DMS53 treated with DMSO at 0.1 percent for 48 hours (cell line): ENCODE results near the gene DIS3L2.
"Not testable (repeated sequence)": the region's sequence is repeated elsewhere in the genome, so short reads cannot be mapped to it uniquely, and the experiment has no call there.

Experiments used
- DNase-seq: peaks from one replicate; lab custom pipeline; 2025; ENCODE audit not compliant: unreplicated experiment; lab: John Stamatoyannopoulos, UW

The DIS3L2 gene

DNA sequence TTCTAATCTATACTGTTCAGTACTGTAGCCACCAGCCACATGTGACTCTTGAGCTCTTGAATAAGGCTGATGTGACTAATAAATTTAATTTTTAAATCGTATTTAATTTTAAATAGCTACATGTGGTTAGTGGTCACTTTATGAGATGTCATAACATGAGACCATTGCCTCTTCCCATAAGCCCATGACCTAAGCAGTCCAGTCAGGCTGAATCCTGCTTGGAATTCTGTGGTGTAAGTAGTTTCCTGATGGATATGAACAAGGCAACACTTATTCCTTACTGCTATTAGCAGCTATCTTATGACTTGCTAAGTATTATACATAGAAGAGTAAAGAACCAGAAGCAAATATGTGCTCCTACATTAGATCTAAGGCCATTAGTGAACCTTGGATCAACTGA is 150.0 kb downstream of the DIS3L2 start:
- no peak for DNase-seq

DNA sequence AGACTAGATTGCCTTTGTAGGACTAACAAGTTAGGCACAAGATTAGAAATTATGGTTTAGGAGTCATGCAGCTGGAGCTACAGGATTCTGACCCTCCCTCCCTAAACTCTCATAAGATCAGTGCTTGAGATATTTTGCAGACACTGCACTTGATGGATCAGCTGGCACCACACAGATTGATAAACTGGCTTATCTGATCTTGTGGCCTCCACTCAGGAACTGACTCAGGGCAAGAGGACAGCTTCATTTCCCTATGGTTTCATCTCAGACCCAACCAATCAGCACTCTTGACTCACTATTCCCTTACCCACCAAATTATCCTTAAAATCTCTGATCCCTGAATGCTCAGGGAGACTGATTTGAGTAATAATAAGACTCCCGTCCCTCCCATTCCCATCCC is 152.3 kb downstream of the DIS3L2 start:
- no peak for DNase-seq

DNA sequence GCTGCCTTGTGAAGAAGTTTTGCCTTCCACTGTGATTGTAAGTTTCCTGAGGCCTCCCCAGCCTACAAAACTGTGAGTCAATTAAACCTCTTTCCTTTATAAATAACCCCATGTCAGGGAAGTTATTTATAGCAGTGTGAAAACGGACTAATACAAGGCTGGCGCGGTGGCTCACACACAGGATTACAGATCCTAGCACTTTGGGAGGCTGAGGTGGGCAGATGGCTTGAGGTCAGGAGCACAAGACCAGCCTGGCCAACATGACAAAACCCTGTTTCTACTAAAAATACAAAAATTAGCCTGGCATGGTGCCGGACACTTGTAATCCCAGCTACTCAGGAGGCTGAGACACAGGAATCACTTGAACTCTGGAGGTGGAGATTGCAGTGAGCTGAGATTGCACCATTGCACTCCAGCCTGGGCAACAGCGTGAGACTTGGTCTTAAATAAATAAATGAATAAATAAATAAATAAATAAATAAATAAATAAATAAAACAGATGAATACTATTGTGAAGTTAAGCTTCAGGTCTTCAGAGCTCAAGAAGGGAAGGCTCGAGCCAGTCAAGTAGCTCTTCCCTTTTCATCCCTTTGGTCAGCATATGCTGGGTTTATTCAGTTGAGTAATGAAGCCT is 154.3 kb downstream of the DIS3L2 start:
- DNase-seq, result not testable (repeated sequence)

DNA sequence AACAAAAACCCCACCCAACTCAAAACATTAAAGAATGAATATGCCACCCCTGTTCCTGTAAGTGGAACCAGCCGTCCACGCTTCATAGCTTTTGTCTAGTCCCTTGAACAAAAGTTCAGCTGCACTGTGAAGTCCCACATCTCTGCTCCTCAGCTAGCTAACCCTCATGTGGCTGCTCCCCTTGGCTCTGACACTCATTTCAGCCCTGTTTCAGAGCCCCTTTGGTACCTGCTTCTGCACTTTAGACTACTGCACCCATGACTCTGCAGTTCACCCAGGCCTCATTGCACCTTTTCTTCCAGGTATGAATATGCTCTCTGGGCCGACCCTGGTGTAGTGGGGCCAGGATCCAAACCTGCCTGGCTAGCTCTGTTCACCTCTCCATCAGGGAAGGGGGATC is 155.3 kb downstream of the DIS3L2 start:
- DNase-seq, result no peak

DNA sequence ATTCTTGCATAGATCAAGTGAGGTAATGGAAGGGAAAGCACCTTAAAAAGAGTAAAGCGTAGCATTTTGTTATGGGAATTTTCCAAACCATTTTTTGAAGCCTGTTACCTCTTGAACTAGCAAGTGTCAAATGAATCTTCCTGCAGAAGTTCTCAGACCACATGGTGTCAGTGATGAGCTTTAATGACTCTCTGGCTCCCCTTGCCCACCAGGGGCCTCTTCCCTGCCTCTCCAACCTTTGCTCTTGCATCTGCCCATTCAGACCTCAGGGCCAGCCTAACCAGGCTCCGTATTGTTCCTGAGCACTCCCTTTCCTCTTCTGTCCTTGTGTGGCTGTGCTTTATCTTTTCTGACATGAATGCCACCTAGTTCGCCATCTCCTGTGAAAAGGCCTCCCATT is 155.9 kb downstream of the DIS3L2 start:
- DNase-seq, result no peak

DNA sequence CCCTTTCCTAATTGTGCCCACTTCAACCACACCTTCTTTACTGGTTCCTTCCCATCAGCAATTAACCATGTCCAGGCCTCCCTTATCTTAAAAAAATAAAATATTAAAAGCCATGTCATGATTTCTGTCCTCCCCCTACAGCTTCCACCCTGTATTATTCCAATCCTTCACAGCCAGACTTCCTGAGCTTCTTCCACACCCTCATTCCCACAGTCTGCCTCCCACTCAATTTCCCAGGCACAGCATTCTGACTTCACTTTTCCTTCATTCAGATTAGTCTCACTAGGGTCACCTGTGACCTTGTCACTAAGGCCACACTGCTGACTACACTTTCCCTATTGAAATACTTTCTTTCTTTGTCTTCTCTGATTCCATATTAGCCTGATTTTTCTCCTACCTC is 159.4 kb downstream of the DIS3L2 start:
- DNase-seq, result no peak

DNA sequence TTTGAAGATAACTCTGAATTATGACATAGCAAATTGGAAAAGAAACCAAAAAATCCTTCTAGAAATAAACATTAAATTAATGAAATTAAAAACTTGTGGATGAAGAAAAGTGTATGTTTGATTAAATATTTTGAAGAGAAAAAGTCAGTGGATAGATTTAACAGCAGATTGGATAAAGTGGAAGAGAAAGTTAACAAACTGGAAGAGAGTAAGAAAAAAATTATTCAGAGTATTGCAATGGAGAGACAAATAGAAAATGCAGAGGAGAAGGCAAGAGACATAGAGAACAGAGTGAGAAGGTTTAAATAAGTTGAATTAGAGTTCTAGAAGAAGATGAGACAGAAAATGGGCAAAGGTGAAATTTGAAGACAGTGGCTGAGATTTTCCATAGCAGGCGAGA is 162.8 kb downstream of the DIS3L2 start:
- DNase-seq, result no peak

DNA sequence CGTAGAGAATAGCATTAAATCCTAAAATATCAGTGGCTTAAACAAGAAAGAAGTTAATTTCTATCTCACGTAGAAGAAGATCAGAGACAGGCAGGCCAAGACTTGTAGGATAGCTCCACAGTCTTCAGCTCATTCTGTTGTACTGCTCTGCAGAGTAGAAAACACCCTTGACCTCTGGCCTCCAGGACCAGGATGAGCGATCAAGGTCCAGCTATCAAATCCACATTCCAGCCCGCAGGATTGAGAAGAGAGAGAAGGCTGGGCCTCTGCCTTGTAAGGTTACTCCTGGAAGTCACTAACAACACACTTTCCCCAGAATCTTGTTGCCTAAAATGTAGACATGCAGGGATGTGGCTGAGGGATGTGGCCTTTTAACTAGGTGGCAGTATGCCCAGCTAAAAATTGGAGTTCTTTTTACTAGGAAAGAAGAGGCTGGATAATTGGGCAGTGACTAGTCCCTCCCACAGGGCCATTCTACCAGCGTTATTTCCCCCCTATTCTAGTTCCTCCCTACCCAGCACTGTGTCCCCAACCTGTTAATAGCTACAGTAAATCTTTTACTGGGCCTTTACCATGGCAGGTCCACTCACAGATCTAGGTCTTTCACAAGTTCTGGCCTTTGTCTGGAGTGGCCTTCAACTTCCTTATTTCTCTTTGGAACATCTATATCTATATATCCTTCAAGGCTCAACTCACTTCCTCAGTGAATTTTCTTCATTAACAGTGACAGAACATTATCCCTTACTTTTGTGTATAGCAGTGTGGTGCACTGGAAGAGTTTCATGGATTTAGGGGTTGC is 165.0 kb downstream of the DIS3L2 start:
- DNase-seq, result no peak

DNA sequence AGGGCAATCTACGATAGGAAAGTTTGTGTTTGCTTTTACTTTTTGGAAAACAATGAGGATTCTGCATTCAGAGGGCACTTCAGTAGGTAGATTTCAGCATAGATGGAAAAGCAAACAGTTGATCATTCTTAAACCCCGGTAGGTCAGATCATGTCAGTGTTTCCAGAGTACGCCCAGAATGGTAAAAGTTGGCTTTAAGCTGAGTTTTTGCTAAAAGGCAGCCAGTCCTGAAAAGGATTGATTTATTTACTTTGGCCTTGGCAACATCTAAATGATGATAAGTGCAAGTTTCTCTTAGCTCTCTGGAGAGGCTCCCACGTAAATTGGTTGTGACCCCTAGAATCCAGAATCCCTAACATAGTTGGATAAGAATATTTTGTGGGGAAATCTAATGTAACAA is 168.0 kb downstream of the DIS3L2 start:
- no peak for DNase-seq

DNA sequence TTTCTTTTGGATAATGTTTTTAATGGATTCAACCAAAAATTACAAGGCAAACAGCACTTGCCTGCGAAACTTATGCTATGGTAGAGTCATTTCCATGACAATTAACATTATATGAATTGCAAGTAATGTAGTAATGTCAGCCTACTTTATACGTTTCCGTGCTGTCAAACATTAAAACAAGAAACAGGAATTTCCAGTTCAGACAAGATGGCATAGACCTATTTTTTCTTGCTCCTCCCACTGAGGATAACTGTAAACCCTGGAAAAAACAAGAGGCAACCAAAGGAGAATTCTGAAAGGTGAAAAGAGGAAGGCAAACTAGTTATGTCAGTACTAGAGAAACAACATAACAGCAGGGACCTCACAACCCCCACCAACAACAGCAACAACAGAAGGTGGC is 170.7 kb downstream of the DIS3L2 start:
- DNase-seq, result no peak

DNA sequence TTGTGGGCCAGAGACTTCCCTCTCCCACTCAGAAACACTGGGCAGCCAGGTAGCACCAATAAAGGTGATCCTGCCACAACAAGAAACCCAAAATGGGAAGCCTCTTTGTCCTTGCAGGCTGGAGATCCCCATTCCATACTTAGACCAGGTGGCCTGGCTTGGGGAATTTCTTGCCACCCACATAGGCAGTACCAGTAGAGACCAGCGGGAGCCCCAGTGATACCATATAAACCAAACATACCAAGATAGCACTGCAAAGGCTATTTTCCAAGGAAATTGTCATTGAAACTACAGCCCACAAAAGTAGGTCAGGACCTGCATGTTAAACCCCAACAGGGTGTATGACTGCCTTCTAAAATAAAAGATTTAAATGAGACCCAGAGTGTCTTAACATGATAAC is 171.6 kb downstream of the DIS3L2 start:
- no peak for DNase-seq

DNA sequence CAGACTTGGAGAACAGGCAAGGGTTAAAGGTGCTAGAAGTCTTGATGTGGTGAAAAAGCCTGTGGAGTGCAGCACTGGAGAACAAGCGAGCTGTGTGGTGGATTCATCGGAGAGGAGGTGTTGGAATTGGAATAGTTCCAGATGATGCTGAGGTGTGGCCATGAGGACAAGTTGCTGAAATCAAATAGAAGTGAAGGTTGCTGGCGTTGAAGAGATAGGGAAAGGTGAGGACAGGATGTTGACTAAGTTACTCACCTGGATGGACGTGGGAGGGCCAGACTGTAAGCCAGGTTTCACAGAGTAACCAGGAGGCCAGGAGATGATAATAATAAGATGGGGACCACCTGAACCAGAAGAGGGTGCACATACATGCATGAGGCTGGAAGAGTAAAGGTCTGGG is 173.4 kb downstream of the DIS3L2 start:
- DNase-seq, result no peak

DNA sequence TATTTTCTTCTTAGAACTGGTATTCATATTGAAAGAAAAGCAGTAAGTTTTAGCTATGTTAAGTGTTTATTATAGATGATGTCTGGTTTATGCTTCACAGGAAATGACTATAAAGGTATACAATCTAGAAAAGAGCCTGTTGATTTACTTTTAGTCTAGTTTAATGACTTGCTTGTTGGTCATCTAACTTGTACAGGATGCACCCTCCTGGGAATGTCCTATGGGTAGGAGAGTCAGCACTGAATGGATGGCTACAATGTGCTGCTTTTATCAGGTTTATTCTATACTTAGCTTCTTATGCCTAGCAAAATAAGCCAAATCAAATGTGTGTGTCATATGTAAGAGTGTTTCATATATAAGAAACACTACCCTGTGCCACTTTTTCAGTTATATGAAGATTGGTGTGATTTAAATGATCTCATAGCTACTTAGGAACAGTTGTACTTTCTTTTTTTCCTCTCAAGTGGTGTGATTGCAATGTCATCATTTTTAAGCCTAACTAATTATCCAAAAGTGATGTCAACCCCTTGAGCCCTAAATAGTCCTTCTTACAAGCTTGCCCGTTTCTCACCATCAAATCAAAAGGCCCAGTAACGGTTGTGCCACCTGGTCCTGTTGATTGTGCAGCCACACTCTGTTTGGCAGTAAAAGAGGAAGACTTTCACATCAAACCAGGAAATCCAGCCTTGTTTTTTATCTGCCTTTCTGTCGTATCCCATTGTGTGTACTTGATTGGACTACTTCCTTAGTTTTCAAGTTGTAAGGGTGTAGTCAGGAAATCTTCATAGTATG is 176.0 kb downstream of the DIS3L2 start:
- DNase-seq, result no peak

DNA sequence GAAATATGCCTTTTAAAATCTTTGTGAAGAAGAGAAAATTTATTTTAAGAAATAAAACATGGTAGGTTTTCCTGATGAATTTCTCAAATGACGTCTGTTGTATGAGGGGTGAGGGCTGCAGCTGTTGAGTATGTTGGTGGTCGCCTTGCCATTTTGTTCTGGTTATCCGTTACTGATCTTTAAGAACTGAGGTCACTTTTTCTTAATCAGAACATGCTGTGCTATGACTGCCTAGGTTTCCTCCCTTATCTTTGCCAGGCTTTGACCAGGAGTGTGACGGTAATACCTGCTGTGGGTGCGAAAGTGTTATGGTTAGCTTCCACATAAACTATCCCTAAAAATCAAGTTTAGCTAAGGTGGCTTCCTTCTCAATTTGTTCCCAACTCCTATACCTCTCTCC is 176.9 kb downstream of the DIS3L2 start:
- DNase-seq, result no peak

DNA sequence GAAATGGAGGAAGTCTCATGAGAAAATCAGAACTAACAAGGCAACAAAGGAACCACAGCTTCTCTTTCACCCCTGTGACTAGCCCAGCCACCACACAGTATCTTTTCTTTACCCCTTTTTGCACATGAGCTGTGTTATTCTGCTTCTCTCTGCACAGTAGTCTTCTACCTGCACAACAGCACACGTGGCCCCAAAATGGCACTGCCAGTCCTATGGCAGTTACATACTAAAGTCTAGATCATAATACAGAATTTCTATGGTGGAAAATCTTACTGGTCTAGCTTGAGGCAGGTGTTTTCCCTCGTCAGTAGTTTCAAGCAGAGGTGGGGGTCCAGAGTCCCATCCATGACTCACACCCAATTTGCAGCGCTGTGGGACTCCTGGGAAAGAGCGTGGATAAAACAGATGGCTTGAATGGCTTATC is 177.7 kb downstream of the DIS3L2 start:
- DNase-seq, result no peak

DNA sequence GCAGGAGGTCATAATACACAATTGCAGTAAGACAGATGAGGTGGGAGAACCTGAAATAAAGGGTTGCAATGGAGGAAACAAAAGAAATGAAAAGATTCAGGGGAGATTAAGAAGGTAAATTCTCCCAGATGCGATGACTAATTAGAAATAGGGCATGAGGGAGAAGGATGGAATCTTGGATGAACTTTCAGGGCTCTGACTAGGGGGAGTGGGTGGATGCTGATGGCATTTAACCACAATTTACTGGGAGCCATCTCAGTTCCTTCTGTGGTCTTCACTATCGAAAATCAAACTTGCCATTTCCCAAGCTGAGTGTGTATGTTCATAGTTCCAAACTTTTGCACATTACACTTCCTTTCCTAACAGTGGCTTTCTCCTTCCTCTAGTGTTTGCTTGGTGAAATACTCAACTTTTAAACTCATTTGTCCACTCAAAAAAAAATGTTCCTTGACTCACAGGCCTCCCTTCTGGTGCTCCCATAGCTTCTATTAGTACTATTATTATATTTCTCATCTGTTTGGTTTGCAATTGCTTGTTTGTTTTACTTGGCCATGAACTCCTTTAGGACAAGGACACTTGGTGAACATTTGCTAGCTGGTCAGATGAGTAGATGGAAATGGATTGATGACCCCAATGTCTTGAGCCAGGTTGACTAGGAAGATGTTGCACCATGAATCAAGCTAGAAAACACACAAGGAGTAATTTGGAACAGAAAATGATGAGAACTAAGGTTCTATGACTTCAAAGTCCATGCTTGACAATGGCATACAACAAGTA is 178.5 kb downstream of the DIS3L2 start:
- DNase-seq, result no peak

DNA sequence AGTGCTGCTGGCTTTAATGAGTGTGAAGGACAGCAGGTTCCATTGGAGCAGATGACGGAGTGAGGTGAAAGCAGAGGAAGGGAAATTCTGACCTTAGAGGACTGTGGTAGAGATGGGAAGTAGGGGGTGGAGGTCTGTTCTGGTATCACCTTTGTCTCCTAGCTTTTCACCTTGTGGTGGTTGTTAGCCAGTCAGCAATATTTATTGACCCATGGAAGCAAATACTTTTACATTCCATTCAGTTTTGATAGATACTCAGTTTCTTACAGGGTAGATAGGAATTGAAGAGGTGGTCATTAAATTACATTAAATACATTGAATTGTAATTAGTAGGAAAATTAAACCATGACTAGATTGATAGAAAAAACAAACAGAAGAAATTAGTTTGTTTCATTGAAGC is 180.1 kb downstream of the DIS3L2 start:
- no peak for DNase-seq

DNA sequence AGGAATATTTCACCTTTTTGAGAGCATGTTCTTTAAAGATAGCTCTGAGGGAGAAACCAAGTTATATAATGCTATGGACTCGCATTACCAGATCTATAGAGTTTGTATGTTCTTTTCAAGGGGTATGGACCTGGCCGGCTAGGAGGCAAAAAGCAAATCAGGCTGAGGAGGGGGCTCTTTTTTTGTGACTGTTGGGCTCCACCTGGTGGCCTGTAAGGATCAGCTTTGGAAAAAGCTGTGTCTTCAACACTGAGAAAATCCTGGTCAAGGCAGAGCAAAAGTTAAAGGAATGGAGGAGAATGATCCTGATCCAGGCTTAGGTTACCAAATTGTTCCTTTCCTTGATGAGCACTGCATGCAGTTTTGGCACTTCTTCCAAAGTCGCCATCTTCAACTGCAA is 180.5 kb downstream of the DIS3L2 start:
- DNase-seq, result no peak

DNA sequence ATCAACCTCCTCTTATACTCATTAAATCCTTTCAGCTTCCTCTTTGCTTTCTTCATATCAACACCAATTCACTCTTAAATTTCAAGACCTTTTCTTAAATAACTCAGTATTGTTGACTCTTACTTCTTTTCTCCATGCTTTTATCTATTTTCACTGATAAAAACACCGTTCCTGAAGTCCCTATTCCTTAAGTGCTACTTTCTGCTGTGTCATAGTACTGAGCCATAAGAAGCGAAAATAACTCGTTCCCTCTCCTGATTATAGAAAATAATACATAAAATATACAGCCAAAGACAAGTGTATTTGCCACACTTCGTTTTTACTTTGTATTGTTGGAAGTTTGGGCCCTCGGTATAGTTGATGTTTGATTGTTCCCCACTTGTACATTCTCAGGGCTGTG is 181.0 kb downstream of the DIS3L2 start:
- DNase-seq, result no peak

DNA sequence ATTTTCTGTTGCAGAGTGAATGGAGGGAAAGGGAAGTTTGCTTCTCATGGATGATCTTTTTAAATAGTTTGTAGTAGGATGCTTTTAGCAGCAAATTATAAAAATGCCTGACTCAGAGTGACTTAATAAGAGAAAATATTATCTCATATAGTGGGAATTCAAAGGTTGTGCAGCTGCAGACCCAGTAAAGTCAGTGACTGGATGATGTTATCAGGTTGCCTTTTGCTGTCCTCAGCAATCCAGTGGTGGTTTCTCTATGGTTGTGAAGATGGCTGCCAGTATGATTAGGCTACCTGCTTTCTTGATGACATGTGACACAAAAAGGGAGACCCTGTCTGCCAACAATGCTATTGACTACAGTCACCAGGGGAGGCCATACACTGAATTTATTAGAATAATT is 184.8 kb downstream of the DIS3L2 start:
- DNase-seq, result no peak

DNA sequence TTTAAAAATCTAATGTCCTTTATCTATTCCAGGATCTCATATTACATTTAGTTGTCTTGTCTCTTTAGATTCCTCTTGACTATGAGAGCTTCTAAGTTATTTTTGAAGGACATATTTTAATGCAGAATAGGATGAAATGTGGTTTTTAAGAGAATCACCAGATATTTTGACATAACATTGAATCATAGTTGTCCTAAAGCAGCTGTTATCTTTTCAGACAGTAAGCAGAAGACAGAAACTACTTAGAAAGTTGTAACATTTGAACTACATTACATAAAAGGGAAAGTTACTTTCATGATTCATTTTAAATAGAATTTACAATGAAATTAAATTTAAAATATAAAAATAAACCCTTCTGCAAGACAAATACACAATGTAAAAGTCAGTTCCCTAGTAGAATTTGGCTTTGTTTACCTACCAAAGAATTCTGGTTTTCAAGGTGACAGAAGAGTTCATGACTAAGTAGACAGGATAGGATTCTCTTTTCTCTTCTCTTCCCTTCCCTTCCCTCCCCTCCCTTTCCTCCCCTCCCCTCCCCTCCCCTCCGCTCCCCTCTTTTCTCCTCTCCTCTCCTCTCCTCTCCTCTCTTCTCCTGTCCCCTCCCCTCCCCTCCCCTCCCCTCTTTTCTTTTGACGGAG is 186.0 kb downstream of the DIS3L2 start:
- DNase-seq, result no peak
